Duodenal mucosa (tissue), 2 donors: ENCODE results near the gene CX3CL1.

Source experiments
- H3K27ac ChIP-seq: one replicate; pipeline ENCODE4 v1.7.0; 2013; ENCODE audit warnings: low read depth, low read length
- H3K27me3 ChIP-seq, 2 donors: one replicate each; pipeline ENCODE4 v1.7.0; 2013; ENCODE audit warnings: low read length in 2 of 2, control low read depth in 1 of 2; ENCODE audit not compliant: insufficient read depth in 2 of 2, control insufficient read depth in 1 of 2
- H3K36me3 ChIP-seq, 2 donors: one replicate each; pipeline ENCODE4 v1.7.0; 2013; ENCODE audit warnings: low read length in 2 of 2, control low read depth in 1 of 2; ENCODE audit not compliant: insufficient read depth in 2 of 2, control insufficient read depth in 1 of 2
- H3K4me1 ChIP-seq, 2 donors: one replicate each; pipeline ENCODE4 v1.7.0; 2013; ENCODE audit warnings: low read length in 2 of 2, control low read depth in 1 of 2; ENCODE audit not compliant: insufficient read depth in 2 of 2, control insufficient read depth in 1 of 2
- H3K4me3 ChIP-seq, 2 donors: one replicate each; pipeline ENCODE4 v1.7.0; 2013; ENCODE audit warnings: low read length in 2 of 2, low read depth in 1 of 2
- H3K9ac ChIP-seq, 2 donors: one replicate each; pipeline ENCODE4 v1.7.0; 2013; ENCODE audit warnings: low read length in 2 of 2, low read depth in 1 of 2
- H3K9me3 ChIP-seq, 2 donors: one replicate each; pipeline ENCODE4 v1.7.0; 2013; ENCODE audit warnings: low read length in 2 of 2, control low read depth in 1 of 2; ENCODE audit not compliant: control insufficient read depth in 1 of 2

Gene CX3CL1

GRCh38 chr16:57413733-57414132, 41.4 kb downstream of the CX3CL1 start:
- Histone ChIP-seq H3K27ac (no peak overlapping the region), H3K36me3 (no peaks in the 10 kb centered on the region), H3K9me3 (no peaks in the 10 kb centered on the region), H3K4me3 (no peak overlapping the region), H3K4me1 (peaks cover 12 to 19% of the 10 kb centered on the region in 2 donors), H3K27me3 (no peaks in the 10 kb centered on the region), H3K9ac (no peak overlapping the region)

GRCh38 chr16:57416084-57416483, 43.8 kb downstream of the CX3CL1 start:
- Histone ChIP-seq H3K27ac (no peak overlapping the region), H3K27me3 (no peaks in the 10 kb centered on the region), H3K4me3 (no peak overlapping the region), H3K9me3 (no peaks in the 10 kb centered on the region), H3K9ac (no peak overlapping the region), H3K4me1 (peaks cover 17 to 27% of the 10 kb centered on the region in 2 donors), H3K36me3 (no peaks in the 10 kb centered on the region)

GRCh38 chr16:57419506-57419905, 47.2 kb downstream of the CX3CL1 start:
- peaks cover 21 to 27% of the 10 kb centered on the region in 2 donors for H3K4me1 ChIP-seq

GRCh38 chr16:57422026-57422944, 50.0 kb downstream of the CX3CL1 start:
- Histone ChIP-seq H3K36me3 (peaks cover 0 to 5% of the 10 kb centered on the region in 2 donors), H3K27ac (no peak overlapping the region), H3K9ac (no peak overlapping the region), H3K4me3 (no peak overlapping the region), H3K27me3 (no peaks in the 10 kb centered on the region), H3K4me1 (peaks cover 13 to 17% of the 10 kb centered on the region in 2 donors), H3K9me3 (no peaks in the 10 kb centered on the region)

More at GRCh38 chr16:57419506-57419905, 47.2 kb downstream of the CX3CL1 start:
- no peaks in the 10 kb centered on the region for H3K27me3 ChIP-seq
- no peaks in the 10 kb centered on the region for H3K36me3 ChIP-seq
- no peaks in the 10 kb centered on the region for H3K9me3 ChIP-seq
- no peak overlapping the region for H3K4me3 ChIP-seq
- no peak overlapping the region for H3K27ac ChIP-seq
- H3K9ac ChIP-seq, result no peak overlapping the region

GRCh38 chr16:57423152-57423551, 50.9 kb downstream of the CX3CL1 start:
- no peak overlapping the region for H3K9ac ChIP-seq

GRCh38 chr16:57424583-57424982, 52.3 kb downstream of the CX3CL1 start:
- Histone ChIP-seq H3K27ac (no peak overlapping the region), H3K4me3 (no peak overlapping the region), H3K9ac (no peak overlapping the region), H3K36me3 (peaks cover 0 to 24% of the 10 kb centered on the region in 2 donors), H3K27me3 (no peaks in the 10 kb centered on the region), H3K9me3 (no peaks in the 10 kb centered on the region), H3K4me1 (peaks cover 0 to 4% of the 10 kb centered on the region in 2 donors)

More at GRCh38 chr16:57423152-57423551, 50.9 kb downstream of the CX3CL1 start:
- no peak overlapping the region for H3K4me3 ChIP-seq
- H3K27me3 ChIP-seq, result no peaks in the 10 kb centered on the region
- H3K4me1 ChIP-seq, result peaks cover 12% of the 10 kb centered on the region in 2 donors
- H3K9me3 ChIP-seq, result no peaks in the 10 kb centered on the region
- H3K27ac ChIP-seq, result no peak overlapping the region
- peaks cover 0 to 12% of the 10 kb centered on the region in 2 donors for H3K36me3 ChIP-seq

- Histone ChIP-seq H3K9me3 (no peaks in the 10 kb centered on the region), H3K27me3 (no peaks in the 10 kb centered on the region), H3K9ac (no peak overlapping the region), H3K4me3 (no peak overlapping the region), H3K27ac (no peak overlapping the region), H3K4me1 (peaks cover 0 to 4% of the 10 kb centered on the region in 2 donors), H3K36me3 (peaks cover 16 to 40% of the 10 kb centered on the region in 2 donors)
Measured at GRCh38 chr16:57426356-57426755, 54.1 kb downstream of the CX3CL1 start.

- Histone ChIP-seq H3K9ac (no peak overlapping the region), H3K4me3 (no peak overlapping the region), H3K36me3 (peaks cover 20 to 48% of the 10 kb centered on the region in 2 donors), H3K27ac (no peak overlapping the region), H3K27me3 (no peaks in the 10 kb centered on the region), H3K9me3 (no peaks in the 10 kb centered on the region), H3K4me1 (peaks cover under 1 to 4% of the 10 kb centered on the region in 2 donors)
Measured at GRCh38 chr16:57427307-57427706, 55.0 kb downstream of the CX3CL1 start.

- peaks cover 25 to 54% of the 10 kb centered on the region in 2 donors for H3K36me3 ChIP-seq
- H3K9ac ChIP-seq, result no peak overlapping the region
- H3K4me1 ChIP-seq, result peaks cover 0 to 9% of the 10 kb centered on the region in 2 donors
- H3K9me3 ChIP-seq, result no peaks in the 10 kb centered on the region
- no peak overlapping the region for H3K4me3 ChIP-seq
- no peak overlapping the region for H3K27ac ChIP-seq
- no peaks in the 10 kb centered on the region for H3K27me3 ChIP-seq
Measured at GRCh38 chr16:57427824-57428223, 55.5 kb downstream of the CX3CL1 start.

GRCh38 chr16:57430955-57431354, 58.7 kb downstream of the CX3CL1 start:
- peaks cover 55 to 83% of the 10 kb centered on the region in 2 donors for H3K36me3 ChIP-seq

More at GRCh38 chr16:57430955-57431354, 58.7 kb downstream of the CX3CL1 start:
- no peak overlapping the region for H3K27ac ChIP-seq
- H3K9me3 ChIP-seq, result no peaks in the 10 kb centered on the region
- peaks cover 0 to 12% of the 10 kb centered on the region in 2 donors for H3K4me1 ChIP-seq
- H3K27me3 ChIP-seq, result no peaks in the 10 kb centered on the region
- H3K9ac ChIP-seq, result no peak overlapping the region
- H3K4me3 ChIP-seq, result no peak overlapping the region
